Posterior vena cava (tissue), 2 donors: Measurements from ENCODE around the gene UBIAD1. TPM values are rescaled to one million over a fixed set of nuclear protein-coding genes. Genes with fewer than 3 reads are reported as not detected.

ENCODE experiments used
- DNase-seq: peaks from one replicate; pipeline ENCODE4 v3.0.0-alpha.2; 2020; ENCODE audit warnings: low spot score
- intact Hi-C, 2 donors: fragments of 100-400 bp; cut with DNase I; formaldehyde crosslinking; loops; one replicate each; pipeline versions ENCODE4 v1.14.1 to v1.14.2; 2022 to 2023
- long read RNA-seq, 2 donors: library from polyadenylated mRNA; unstranded; transcript quantifications; one replicate each; pipeline ENCODE4 v2.0.0, GENCODE V29; 2020 to 2021
- total RNA-seq, 2 donors: library from RNA; stranded (reverse); fragmentation: NEBNext Ultra II Directional; extraction: Animal tissue kit (Norgen Biotek cat#: 25700); gene quantifications; one replicate each; pipeline ENCODE4 v1.2.1, GENCODE V29; 2021
- donor health status: DM: yes; HTN: yes; CAD: no.
- donor health status: DM: yes; HTN: yes; CAD: no.

UBIAD1 gene, protein sequence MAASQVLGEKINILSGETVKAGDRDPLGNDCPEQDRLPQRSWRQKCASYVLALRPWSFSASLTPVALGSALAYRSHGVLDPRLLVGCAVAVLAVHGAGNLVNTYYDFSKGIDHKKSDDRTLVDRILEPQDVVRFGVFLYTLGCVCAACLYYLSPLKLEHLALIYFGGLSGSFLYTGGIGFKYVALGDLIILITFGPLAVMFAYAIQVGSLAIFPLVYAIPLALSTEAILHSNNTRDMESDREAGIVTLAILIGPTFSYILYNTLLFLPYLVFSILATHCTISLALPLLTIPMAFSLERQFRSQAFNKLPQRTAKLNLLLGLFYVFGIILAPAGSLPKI
- total RNA-seq: 10 to 100 TPM in 1 of 2 donors, 1 to 10 TPM in 1; 8.0 to 12.0 TPM
- long read RNA-seq, donor 1, partial matches to known transcripts: 0 of 6 reads
- long read RNA-seq, donor 1, other reads (novel, unspliced or antisense): 2 of 6 reads
- long read RNA-seq, donor 2, transcript UBIAD1-202 (2 exons, 3,646 nt): major isoform, 23 of 24 reads
- long read RNA-seq, donor 2, partial matches to known transcripts: 0 of 24 reads
- long read RNA-seq, donor 2, other reads (novel, unspliced or antisense): 1 of 24 reads

DNA sequence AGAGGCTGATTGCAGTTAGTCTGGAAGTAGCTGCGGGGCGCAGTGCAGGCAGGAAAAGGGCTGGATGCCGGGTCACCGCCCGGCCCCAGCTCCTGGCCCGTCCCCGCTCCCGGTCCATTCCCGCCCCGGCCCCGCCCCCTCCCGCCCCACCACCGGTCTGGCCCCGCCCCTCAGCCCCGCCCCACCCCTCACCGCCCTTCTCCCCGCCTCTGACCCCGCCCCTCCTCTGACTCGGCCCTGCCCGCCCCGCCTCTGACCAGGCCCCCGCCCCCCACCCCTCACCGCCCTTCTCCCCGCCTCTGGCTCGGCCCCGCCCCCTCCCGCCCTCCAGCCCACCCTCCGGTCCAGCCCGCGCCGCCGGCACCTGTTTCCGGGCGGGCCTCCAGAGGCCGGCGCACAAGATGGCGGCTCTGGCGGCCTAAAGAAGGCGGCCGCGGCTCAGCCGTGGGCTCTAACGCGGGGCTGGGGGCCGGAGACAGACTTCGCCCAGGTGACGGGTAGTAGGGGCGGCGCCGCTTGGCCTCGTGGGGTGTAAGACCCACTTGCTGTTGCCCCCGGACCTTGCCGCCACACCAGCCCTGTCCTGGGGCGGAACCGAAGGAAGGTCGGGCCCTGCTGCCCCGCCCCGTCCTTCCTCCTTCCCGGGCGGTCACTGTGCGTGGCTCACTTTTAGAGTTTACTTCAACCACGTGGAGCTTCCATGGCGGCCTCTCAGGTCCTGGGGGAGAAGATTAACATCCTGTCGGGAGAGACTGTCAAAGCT is at the start of gene UBIAD1:
TSS of gene UBIAD1 (plus strand) at position 367 of the 763 bp plus-strand sequence. CDS start at position 701, 334 bp downstream.
- peak; percentile 95 for DNase-seq
- intact Hi-C loops: no loop called here

DNA sequence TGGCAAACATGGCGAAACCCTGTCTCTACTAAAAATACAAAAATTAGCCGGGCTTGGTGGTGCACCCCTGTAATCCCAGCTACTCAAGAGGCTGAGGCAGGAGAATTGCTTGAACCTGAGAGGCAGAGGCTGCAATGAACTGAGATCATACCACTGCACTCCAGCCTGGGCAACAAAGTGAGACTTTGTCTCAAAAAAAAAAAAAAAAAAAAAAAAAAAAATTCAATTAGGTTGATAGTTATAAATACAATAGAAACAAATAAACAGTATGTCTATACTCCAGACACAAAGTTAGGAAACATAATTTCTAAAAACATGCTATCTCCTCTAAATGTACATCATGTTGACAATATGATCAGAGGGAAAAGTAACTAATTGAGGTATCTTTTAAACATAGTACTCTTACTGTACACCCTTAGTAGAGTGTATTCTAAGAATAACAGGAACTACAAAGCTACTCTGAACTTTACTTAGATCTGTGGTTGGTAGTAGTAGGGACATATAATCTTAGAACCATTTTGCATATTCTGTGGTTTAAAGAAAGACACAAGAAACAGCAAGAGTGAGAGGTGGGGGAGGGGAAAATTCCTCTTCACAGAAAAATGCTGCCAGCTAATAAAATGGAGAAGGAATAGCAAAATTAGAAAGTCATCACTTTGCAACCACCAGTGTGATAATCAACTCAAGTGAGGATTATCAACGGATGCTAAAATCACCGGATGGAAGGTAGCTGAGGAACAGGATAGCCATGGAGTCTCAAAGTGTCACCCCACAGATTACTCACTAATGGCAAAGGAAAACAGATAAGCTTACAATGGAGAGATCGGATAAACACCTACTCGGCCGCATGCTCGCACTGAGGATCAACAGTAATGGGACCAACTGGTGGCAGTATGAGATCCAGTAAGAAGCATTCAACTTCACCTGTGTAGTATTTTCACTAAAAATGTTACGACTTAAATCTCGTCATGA is 45.6 kb upstream of the UBIAD1 start:
- no peak for DNase-seq
- intact Hi-C loops: no loop called here

DNA sequence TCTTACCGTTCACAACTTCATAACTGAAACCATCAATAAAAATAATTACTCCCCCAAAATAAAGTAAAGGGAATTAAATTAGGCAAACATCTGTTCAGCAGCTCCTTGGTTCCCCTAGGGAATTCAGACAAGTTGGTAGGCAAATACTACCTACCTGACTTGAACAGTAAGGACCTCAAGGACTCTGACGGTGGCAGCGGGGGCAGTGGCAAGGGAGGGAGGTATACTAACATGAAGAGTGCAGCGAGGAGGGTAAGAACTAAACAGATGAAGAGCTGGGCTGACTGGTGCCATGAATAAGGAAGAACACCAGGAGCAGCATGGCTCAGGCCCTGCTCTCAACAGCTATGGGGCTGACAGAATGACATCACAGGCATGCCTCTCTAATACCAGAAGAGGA is 43.8 kb upstream of the UBIAD1 start:
- intact Hi-C loops: no loop called here
- no peak for DNase-seq

DNA sequence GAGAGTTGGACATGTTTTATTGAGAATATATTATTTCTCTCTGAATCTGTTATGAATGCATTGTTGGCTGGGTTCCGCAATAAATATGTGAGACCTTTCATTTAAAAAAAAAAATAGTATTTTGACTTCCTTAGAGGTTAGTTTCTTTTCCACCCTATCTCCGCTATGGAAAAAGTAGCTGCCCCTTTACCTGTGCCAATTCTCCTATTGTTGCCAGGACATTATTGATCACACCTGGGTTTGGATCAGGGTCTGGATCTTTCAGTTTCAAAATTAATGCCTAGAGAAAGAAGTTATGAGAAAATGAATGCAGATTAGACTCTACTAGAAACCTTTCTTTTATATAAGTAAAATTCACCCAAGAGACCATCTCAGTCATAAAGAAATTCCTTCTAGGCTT is 39.8 kb upstream of the UBIAD1 start:
- no peak for DNase-seq
- intact Hi-C loops: no loop called here

DNA sequence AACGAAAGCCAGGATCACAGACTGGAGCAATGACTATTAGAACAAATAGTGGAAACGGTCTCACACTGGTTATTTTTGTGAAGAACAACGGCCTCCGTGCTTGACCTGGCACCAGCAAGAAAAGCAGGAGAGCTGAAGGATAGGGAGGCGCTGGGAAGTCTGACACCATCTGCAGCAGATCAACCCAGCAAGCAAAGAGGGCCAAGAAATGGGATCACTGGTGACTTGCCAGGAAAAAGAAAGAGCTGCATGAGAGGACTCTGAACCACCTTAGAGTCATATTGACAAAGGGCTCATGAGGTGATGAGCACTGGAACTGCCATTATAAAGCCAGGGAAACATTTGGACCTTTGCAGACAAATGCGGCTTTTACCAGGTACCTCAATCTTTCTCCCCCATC is 35.6 kb upstream of the UBIAD1 start:
- intact Hi-C loops: no loop called here
- DNase-seq: no peak

DNA sequence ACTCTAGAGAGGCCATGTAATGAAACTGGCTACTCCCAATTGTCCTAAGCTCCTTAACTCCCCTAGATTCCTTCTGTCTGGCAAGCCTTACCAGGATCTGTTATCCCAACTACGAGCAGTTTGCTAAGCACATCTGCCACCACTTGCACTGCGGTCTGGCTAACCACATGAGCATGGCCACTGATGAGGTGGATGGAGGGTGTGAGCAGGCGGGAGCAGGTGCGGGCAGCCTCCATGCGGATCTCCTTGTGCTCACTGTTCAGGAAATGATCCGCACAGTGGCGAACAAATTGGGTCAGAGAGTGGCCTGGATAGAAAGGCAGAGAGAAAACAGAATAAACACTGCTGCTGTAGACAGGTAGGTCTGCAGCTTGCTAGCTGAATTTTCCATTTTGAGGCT is 34.7 kb upstream of the UBIAD1 start:
- intact Hi-C loops: no loop called here
- DNase-seq: no peak

DNA sequence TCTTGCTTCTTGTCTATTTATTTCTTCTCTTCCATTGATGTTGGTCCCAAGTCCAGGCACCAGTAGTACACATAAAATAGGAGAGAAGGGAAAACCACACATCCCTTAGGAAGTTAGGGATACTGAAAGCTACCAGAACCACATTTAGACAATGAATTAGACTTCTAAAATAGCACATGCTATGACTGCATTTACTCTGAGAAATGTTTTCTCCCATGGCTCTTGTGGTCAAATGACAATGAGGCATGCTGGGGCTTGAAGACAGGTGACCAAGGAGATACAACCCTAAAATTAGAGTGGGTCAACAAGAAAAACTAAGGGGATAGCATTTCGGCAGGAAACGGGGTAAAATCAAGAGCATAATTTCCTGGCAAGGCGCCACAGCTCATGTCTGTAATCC is 27.8 kb upstream of the UBIAD1 start:
- DNase-seq: no peak
- intact Hi-C loops: loop anchor here in 1 of 2 donors (10.0 kb wide), 1 partner anchor 390 kb away; no protein-coding TSS in a partner anchor

DNA sequence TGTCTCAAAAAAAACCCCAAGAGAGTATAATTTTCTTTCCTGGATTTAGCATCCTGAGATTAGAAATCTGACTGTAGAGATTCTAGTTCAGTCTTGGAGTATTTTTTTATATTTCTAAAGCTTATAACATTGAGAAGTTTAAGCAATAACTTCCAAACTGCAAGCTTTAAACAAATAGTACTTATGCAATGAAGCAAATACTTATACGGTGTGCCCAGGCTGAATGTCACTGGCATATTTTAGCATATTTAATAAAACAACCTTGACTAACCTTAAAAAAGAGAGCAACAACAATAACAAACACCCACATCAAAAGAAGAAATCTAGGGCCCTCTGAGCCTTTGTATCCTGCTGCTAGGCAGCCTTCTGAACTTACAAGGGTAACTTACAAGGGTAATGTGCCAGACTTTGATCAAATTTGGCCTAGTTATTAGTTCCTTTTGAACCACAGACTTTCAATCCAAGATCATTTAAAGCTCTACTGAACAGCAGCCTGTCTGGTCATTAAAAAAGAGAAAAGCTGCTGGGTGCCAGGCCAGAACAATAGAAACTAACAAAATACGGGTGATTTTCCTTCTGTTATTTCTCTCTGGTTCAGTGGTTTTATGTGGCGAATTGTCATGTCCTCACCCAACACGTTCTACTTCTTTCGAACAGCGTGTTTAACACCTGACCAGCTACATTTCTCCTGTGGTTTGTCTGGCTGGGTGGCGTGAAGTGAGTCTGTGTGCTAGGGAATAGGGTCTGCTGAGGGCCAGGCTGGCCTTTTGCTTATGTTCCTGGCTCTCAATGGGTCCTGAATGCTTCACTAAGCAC is 26.9 kb upstream of the UBIAD1 start:
- intact Hi-C loops: loop anchor here in 1 of 2 donors (10.0 kb wide), 1 partner anchor 389 kb away; no protein-coding TSS in a partner anchor
- no peak for DNase-seq

DNA sequence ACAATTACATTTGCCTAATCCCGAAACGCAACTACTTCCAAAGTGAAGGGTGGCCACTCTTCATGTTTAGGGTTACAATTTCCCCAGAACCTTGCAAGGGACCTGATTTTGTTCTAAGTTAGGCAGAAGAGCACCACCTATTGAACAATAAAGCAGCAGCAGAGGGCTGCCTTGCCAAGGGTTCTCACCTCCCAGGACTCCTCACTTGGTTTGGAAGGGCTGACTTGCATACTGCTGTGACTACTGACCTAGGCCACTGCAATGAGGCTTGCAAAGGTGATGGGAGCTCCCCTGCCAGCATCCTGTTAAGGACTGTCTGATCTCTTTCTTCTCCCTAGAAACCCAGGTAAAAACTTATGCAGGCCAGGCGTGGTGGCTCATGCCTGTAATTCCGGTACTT is 24.8 kb upstream of the UBIAD1 start:
- no peak for DNase-seq
- intact Hi-C loops: loop anchor here in 1 of 2 donors (10.0 kb wide), 1 partner anchor 387 kb away; no protein-coding TSS in a partner anchor

DNA sequence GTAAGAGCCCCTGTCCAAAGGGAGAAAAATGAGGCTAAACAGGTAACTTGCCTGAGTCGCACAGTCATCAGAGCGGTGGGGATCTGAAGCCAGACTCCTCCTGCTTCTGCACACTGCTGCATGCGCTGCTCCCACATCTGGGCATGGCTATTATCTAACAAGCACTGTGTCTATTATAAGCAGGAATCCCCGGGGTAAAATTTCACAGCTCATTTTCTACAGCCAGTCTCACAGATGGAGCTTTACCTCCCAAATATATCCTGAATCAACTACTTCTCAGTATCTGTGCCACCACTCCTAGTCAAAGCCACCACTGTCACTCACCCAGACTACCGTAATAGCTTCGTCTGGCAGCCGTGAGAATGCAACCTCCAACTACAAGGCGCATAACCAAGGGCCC is 20.5 kb upstream of the UBIAD1 start:
- intact Hi-C loops: no loop called here
- DNase-seq: no peak

DNA sequence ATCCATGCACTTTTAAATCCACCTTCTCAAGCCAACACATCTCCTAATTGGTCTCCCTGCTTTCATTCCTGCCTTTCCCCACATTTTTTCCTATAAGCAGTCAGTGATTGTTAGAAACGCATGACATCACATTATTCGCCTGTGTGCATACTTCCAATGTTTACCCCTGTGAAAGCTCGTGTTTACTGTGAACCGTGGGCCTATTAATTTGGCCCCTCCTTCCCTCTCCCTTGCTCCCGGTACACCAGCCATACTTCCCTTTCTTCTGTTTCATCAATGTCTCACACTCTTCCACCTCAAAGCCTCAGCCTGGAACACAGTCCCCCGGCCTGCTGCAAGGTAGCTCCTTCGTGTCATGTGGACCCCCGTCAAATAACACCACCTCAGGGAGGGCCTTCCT is 19.8 kb upstream of the UBIAD1 start:
- intact Hi-C loops: no loop called here

DNA sequence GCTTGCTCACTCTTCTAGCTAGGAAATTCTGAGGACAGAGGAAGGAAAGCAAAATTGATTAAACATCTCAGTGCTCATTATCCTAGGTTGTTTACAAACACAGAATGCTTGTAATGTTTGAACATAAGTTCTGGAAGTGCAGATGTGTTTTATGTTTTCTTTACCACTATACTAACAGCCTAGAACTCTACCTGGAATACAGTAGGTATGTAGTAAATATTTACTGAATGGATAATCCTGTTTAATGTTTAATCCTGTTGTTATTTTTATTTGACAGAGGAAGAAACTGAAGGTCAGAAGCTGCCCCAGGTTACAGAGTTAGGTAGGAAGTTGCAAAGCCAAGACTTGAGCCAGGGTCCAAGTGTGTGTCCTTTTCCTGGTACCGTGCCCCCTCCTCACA is 16.7 kb upstream of the UBIAD1 start:
- DNase-seq: no peak
- intact Hi-C loops: no loop called here

More for the DNA sequence above, 19.8 kb upstream of the UBIAD1 start:
- no peak for DNase-seq

DNA sequence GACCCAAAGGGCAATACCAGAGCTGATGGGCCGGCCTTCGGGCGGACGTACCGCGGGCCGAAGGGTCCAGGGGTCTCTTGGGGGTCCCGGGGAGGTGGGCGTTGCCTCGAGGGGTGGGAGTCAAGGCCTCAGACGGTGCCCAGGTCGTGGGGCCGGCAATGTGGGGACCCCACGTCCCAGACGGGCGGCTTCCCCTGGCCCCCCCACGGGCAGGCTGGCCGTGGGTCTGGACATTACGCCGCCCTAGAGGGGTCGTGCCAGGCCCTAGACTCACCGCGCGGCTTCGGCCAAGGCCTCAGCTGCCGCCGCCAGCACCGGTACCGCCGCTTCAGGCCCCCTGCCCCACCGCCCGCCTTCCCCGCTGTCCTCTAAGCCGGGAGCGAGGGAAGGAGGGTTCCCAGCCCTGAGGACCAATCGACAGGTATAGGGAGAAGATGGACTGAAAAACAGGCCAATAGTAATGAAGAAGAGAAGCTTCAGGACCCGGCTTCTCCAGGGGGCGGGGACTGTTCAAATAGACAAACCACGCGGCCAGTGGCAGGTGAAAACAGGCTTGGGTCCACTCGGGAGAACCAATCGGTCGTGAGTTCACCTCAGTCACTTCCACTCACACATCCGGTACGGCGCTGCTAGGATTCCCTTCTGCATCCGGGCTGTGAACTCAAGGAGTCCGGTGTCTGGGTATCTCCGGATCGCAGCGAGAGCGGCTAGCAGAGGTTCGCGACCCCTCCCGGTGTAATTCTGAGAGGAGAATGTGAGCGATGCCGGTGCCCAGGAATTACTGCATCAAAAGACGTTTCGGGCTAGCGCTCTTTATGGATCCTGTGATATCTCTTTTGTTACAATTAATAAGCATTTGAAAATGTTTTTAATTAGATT is 10.6 kb upstream of the UBIAD1 start, which contains the start of gene MTOR:
TSS of gene MTOR (minus strand) at position 381 of the 879 bp plus-strand sequence. CDS start 3,142 bp downstream, outside the sequence.
- intact Hi-C loops: loop anchor here in 1 of 2 donors (10.0 kb wide), 1 partner anchor 382 kb away; no protein-coding TSS in a partner anchor
- DNase-seq: peak; percentile 99

DNA sequence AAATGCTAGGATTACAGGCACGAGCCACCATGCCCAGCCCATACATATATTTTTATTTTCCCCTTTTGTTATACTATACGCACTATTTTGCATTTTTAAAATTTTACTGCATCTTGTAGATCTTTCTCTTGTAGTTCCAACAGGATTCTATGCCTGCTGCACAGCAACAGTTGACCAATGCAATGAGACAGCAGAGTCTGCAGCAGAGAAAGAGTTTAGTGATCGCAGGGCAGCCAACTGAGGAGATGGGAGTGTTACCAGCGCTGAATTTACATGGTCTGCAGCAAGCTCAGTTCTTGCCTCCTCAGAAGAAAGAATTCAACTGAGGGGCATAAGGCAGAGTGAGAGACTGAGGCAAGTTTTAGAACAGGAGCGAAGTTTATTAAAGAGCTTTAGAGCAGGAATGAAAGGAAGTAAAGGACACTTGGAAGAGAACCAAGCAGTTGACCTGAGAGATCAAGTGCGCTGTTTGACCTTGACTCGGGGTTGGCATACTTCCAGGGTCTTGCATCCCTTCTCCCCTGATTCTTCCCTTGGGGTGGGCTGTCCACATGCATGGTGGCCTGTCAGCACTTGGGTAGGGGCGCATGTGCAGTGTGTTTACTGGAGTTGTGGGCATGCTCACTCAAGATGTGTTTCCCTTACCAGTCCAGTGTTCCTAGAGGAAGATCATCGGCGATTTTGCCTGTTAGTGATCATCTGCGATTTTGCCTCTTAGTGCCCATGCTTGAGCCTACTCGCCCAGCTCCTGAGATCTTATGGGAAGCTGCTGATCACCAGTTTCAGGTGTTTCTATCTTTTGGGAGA is 6.5 kb upstream of the UBIAD1 start:
- intact Hi-C loops: loop anchor here in 1 of 2 donors (10.0 kb wide), 1 partner anchor 378 kb away; no protein-coding TSS in a partner anchor
- peak; percentile 17 for DNase-seq

DNA sequence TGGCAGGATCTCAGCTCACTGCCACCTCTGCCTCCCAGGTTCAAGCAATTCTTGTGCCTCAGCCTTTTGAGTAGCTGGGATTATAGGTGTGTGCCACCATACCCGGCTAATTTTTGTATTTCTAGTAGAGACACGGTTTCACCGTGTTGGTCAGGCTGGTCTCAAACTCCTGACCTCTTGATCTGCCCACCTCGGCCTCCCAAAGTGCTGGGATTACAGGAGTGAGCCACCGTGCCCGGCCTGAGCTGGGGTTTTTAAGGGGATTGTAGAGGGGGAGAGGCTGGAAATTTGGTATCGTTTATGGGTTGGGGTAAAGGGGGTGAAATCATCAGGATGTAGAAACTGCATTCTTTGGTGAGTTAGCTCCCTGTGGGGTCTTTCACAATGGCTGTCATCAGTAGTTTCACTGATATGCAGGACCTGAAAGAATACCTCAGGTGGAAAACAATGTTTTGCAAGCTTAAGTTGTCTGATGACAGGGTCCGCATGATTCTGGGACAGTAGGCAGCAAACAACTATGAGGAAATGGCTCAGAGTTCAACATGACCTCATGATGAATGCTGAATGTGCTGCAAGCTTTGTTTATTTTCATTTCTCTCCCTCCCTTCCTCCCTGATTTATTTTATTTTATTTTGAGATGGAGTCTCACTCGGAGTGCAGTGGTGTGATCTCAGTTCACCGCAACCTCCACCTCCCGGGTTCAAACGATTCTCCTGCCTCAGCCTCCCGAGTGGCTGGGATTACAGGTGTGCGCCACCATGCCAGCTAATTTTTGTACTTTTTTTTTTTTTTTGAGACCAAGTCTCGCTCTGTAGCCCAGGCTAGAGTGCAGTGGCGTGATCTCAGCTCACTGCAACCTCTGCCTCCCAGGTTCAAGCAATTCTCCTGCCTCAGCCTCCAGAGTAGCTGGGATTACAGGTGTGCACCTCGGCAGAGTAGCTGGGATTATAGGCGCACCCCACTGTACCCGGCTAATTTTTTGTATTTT is 5.4 kb upstream of the UBIAD1 start:
- peak; percentile 31 for DNase-seq
- intact Hi-C loops: loop anchor here in 1 of 2 donors (2.0 to 10.0 kb wide), 2 partner anchors 73 to 377 kb away; no protein-coding TSS in a partner anchor
